ENCODE data around the gene EFNA2. TPM values are rescaled to one million over a fixed set of nuclear protein-coding genes. Genes with fewer than 3 reads are reported as not detected.
"Not testable (repeated sequence)": the region's sequence is repeated elsewhere in the genome, so short reads cannot be mapped to it uniquely, and the experiment has no call there.

The EFNA2 gene
- total and polyA plus RNA-seq, 4 experiments from 2014 or later: not detected

DNA sequence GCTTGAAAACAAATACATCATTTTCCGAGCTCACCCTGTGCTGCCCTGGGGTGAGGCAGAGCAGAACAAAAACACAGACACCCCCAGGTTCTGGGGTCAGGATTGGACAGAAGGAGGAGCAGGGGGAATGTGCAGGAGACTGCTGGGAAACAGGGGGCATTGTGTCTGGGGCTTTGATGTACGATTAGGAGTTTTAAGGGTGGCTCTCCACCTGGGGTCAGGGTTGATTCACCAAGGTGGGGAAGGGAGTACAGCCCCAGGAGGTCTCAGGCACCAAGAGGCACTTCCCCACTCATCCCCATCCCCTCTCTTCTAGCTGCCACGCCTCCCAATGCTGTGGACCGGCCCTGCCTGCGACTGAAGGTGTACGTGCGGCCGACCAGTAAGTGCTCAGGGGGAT, 12.6 kb downstream of the EFNA2 start:
- H3K36me3 Mint-ChIP-seq: no peaks in the 10 kb centered on the region
- H3K9me3 Mint-ChIP-seq: no peaks in the 10 kb centered on the region
- intact Hi-C loops (cut with micrococcal nuclease): loop anchor here (10.0 kb wide), 1 partner anchor 47 kb away; no protein-coding TSS in a partner anchor
- peak overlapping the region in 1 of 7 donors; percentile 33 for H3K27ac Mint-ChIP-seq
- CTCF ChIA-PET (ENCODE audit: partially characterized antibody): no interaction called here
- peaks cover 6% of the 10 kb centered on the region for H3K27me3 ChIP-seq (ENCODE audit: insufficient read depth, low read length)
- H3K27ac ChIP-seq (ENCODE audit: low read depth, low read length): no peak overlapping the region
- H3K4me1 ChIP-seq (ENCODE audit: insufficient read depth, low read length): peaks cover 6% of the 10 kb centered on the region
- DNase-seq: no peak
- POLR2A ChIA-PET (ENCODE audit: partially characterized antibody): no interaction called here
- H3K4me3 ChIP-seq (ENCODE audit: low read length in 2 of 2): no peak overlapping the region
- no peaks in the 10 kb centered on the region for H3K4me1 Mint-ChIP-seq
- peaks cover 5 to 9% of the 10 kb centered on the region in 2 donors for H3K27me3 Mint-ChIP-seq
- no peaks in the 10 kb centered on the region for H3K9me3 ChIP-seq (ENCODE audit: control insufficient read depth in 1 of 2, low read length in 2 of 2)
- no peaks in the 10 kb centered on the region for H3K36me3 ChIP-seq (ENCODE audit: insufficient read depth, low read length)
- no peak overlapping the region for H3K4me3 Mint-ChIP-seq

DNA sequence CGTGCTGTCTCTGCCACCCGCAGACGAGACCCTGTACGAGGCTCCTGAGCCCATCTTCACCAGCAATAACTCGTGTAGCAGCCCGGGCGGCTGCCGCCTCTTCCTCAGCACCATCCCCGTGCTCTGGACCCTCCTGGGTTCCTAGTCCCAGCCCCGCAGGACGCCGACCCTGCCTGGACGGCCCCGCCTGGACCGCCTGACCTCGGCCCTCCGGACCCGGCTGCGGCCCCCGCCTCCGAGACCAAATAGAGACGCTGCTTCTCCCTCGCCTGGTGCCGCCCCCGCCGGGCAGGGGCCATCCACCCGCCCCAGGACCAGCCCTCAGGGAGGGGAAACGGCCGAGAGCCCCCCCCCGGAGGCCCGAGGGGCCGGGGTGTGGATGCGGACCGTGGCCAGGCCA, 14.1 kb downstream of the EFNA2 start:
- ChIA-PET POLR2A (ENCODE audit: partially characterized antibody) (no interaction called here), CTCF (ENCODE audit: partially characterized antibody) (no interaction called here)
- Mint-ChIP-seq H3K27ac (no peak overlapping the region), H3K4me1 (no peaks in the 10 kb centered on the region), H3K27me3 (peaks cover 0 to 6% of the 10 kb centered on the region in 2 donors), H3K36me3 (no peaks in the 10 kb centered on the region), H3K9me3 (no peaks in the 10 kb centered on the region), H3K4me3 (no peak overlapping the region)
- no peaks in the 10 kb centered on the region for H3K9me3 ChIP-seq (ENCODE audit: control insufficient read depth in 1 of 2, low read length in 2 of 2)
- no peaks in the 10 kb centered on the region for H3K36me3 ChIP-seq (ENCODE audit: insufficient read depth, low read length)
- no peak overlapping the region for H3K27ac ChIP-seq (ENCODE audit: low read depth, low read length)
- no peak for DNase-seq
- peaks cover 6% of the 10 kb centered on the region for H3K4me1 ChIP-seq (ENCODE audit: insufficient read depth, low read length)
- intact Hi-C loops (cut with micrococcal nuclease): loop anchor here (10.0 kb wide), 1 partner anchor 45 kb away; no protein-coding TSS in a partner anchor
- no peak overlapping the region for H3K4me3 ChIP-seq (ENCODE audit: low read length in 2 of 2)
- H3K27me3 ChIP-seq (ENCODE audit: insufficient read depth, low read length): peaks cover 5% of the 10 kb centered on the region

DNA sequence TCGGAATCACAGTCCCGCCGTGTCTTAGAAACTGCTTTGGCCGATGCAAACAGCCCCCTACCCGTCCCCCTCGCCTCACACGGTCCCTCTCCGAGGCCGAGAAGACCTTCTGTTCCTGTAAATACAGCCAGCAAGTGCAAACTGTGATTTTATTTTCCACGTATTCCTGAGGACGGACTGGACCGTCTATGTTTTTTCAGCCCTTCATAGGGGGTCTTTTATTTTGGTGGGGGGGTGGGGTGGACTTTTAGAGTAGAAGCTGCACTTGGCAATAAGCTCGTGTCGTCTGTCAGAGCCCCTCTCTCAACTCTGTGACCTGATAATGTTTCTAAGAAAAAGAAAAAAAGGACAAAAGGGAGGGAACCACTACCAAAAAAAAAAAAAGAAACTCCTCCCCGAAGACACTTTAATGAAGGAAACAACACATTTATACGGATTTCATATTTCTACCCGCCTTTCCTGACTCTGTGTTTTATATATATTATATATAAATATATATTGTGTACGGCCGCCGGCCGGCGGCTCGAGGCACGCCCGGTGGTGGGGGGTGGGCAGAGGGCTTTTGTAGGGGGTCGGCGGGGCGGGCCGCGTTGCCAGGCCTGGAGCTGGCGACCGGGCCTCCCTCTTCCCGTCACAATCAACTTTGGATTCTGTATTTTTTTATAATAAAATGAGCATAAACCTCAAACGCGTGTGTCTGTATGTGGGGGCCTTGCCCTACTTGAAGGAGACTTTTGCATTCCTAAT, 15.2 kb downstream of the EFNA2 start:
- no peaks in the 10 kb centered on the region for H3K4me1 Mint-ChIP-seq
- H3K27ac Mint-ChIP-seq: no peak overlapping the region
- H3K9me3 Mint-ChIP-seq: no peaks in the 10 kb centered on the region
- ChIA-PET CTCF (ENCODE audit: partially characterized antibody) (no interaction called here), POLR2A (ENCODE audit: partially characterized antibody) (no interaction called here)
- H3K4me3 Mint-ChIP-seq: no peak overlapping the region
- Histone ChIP-seq H3K36me3 (ENCODE audit: insufficient read depth, low read length) (no peaks in the 10 kb centered on the region), H3K27me3 (ENCODE audit: insufficient read depth, low read length) (no peaks in the 10 kb centered on the region), H3K27ac (ENCODE audit: low read depth, low read length) (no peak overlapping the region), H3K4me3 (ENCODE audit: low read length in 2 of 2) (no peak overlapping the region), H3K9me3 (ENCODE audit: control insufficient read depth in 1 of 2, low read length in 2 of 2) (no peaks in the 10 kb centered on the region), H3K4me1 (ENCODE audit: insufficient read depth, low read length) (no peaks in the 10 kb centered on the region)
- no peak for DNase-seq
- intact Hi-C loops (cut with micrococcal nuclease): no loop called here
- H3K36me3 Mint-ChIP-seq: no peaks in the 10 kb centered on the region
- peaks cover 0 to 5% of the 10 kb centered on the region in 2 donors for H3K27me3 Mint-ChIP-seq

DNA sequence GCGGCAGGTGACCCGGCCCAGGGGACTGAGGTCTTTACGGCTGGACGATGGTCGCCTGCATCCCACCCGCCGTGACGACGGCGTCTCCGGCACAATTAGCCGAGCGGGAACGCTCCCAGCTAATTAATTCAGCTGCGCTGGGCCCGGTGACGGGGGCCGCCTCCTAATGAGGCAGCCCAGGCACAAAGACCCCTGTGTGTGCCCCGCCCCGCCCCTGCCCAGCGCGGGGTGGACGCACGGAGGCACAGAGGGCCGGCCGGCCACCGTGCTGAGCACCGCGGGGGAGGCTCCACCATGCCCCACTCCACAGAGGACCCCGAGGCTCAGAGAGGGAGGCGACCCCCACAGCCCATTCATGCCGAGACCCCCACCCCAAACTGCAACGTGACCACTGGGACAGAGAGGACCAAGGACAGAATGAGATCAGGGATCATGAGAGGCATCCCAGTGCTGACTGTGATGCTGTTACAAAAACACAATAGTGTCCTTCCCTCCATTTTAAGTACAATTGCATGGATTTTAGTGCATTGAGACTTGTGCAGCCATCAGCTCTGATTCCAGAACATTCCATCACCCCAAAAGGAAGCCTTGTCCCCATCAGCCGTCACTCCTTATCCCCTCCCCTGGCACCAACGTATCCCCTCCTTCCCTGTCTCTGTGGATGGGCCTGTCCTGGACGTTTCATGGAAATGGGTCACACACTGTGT, 17.0 kb downstream of the EFNA2 start:
- peaks cover 0 to 2% of the 10 kb centered on the region in 2 donors for H3K27me3 Mint-ChIP-seq
- H3K27me3 ChIP-seq (ENCODE audit: insufficient read depth, low read length): no peaks in the 10 kb centered on the region
- no peak overlapping the region for H3K4me3 ChIP-seq (ENCODE audit: low read length in 2 of 2)
- H3K4me1 ChIP-seq (ENCODE audit: insufficient read depth, low read length): no peaks in the 10 kb centered on the region
- H3K27ac Mint-ChIP-seq: no peak overlapping the region
- intact Hi-C loops (cut with micrococcal nuclease): no loop called here
- H3K36me3 ChIP-seq (ENCODE audit: insufficient read depth, low read length): no peaks in the 10 kb centered on the region
- H3K4me3 Mint-ChIP-seq: no peak overlapping the region
- ChIA-PET POLR2A (ENCODE audit: partially characterized antibody) (no interaction called here), CTCF (ENCODE audit: partially characterized antibody) (no interaction called here)
- no peaks in the 10 kb centered on the region for H3K9me3 ChIP-seq (ENCODE audit: control insufficient read depth in 1 of 2, low read length in 2 of 2)
- no peaks in the 10 kb centered on the region for H3K36me3 Mint-ChIP-seq
- DNase-seq: no peak
- H3K9me3 Mint-ChIP-seq: no peaks in the 10 kb centered on the region
- H3K4me1 Mint-ChIP-seq: no peaks in the 10 kb centered on the region
- H3K27ac ChIP-seq (ENCODE audit: low read depth, low read length): no peak overlapping the region

DNA sequence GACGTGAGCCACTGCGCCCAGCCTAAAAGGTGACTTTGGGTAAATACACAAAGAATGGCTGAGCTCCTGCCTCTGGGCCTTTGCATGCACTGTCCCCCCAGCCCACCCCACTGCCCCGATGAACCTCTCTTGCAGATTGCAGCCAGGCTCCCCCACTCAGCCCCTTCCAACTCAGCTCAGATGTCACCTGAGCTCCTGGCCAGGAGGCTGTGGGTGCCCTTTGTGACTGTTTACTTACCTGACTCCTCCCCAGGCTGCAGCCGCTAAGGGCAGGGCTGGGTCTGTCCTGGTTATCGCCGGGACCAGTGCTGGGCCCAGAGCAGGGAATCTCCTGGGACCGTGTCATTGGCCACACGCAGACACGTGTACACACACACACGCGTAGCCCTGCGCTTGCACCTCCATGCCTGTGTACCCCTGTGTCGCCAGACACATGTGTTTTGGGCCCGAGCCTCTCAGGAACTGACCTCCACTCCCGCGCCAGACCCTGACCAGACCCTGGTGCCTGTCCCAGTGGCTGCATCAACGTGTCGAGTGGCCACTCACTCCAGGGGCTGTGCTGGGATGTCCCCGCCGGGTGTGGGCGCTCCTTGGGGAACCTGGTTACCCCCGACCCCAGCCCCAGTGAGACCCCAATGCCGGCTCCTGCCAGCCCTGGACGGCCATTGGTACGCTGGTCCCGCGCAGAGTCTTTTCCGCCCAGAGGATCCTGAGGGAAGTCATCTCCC, 18.7 kb downstream of the EFNA2 start:
- no peaks in the 10 kb centered on the region for H3K4me1 Mint-ChIP-seq
- no peak overlapping the region for H3K27ac Mint-ChIP-seq
- Histone ChIP-seq H3K27me3 (ENCODE audit: insufficient read depth, low read length) (no peaks in the 10 kb centered on the region), H3K27ac (ENCODE audit: low read depth, low read length) (no peak overlapping the region), H3K36me3 (ENCODE audit: insufficient read depth, low read length) (no peaks in the 10 kb centered on the region), H3K4me1 (ENCODE audit: insufficient read depth, low read length) (no peaks in the 10 kb centered on the region), H3K4me3 (ENCODE audit: low read length in 2 of 2) (no peak overlapping the region), H3K9me3 (ENCODE audit: control insufficient read depth in 1 of 2, low read length in 2 of 2) (no peaks in the 10 kb centered on the region)
- no peak for DNase-seq
- no peaks in the 10 kb centered on the region for H3K36me3 Mint-ChIP-seq
- ChIA-PET POLR2A (ENCODE audit: partially characterized antibody) (no interaction called here), CTCF (ENCODE audit: partially characterized antibody) (no interaction called here)
- no peaks in the 10 kb centered on the region for H3K27me3 Mint-ChIP-seq
- H3K9me3 Mint-ChIP-seq: no peaks in the 10 kb centered on the region
- intact Hi-C loops (cut with micrococcal nuclease): no loop called here
- H3K4me3 Mint-ChIP-seq: no peak overlapping the region

DNA sequence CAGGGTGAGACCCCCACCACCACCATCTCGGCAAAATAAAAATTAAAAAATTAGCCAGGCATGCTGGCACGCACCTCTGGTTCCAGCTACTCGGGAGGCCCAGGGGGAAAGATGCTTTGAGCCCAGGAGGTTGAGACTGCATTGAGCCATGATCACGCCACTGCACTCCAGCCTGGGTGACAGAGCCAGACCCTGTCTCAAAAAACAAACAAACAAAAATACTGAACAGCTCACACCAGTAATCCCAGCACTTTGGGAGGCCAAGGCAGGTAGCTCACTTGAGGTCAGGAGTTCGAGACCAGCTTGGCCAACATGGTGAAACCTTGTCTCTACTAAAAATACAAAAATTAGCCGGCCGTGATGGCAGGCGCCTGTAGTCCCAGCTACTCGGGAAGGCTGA, 19.7 kb downstream of the EFNA2 start:
- H3K27ac ChIP-seq (ENCODE audit: low read depth, low read length); H3K27ac Mint-ChIP-seq; H3K36me3 ChIP-seq (ENCODE audit: insufficient read depth, low read length); H3K36me3 Mint-ChIP-seq; H3K4me1 ChIP-seq (ENCODE audit: insufficient read depth, low read length); H3K27me3 ChIP-seq (ENCODE audit: insufficient read depth, low read length); H3K27me3 Mint-ChIP-seq; POLR2A ChIA-PET (ENCODE audit: partially characterized antibody); H3K4me3 Mint-ChIP-seq; DNase-seq; H3K4me3 ChIP-seq (ENCODE audit: low read length in 2 of 2); intact Hi-C loops (cut with micrococcal nuclease); H3K9me3 ChIP-seq (ENCODE audit: control insufficient read depth in 1 of 2, low read length in 2 of 2); CTCF ChIA-PET (ENCODE audit: partially characterized antibody); H3K4me1 Mint-ChIP-seq; H3K9me3 Mint-ChIP-seq: not testable (repeated sequence)

DNA sequence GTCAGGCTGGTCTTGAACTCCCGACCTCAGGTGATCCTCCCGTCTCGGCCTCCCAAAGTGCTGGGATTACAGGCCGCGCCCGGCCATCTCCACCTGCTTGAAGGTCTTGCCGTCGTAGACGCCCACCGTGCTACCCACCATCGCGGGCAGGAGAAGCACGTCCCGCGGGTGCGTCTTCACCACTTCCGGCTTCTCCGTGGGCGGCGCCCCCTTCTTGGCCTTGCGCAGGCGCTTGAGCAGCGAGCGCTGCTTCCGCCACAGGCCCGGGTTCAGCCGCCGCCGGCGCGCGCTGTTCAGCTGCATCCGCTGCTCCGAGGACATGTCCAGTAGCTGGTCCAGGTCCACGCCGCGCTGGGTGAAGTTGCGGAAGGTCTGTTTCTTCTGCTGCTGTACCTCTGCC, 21.6 kb downstream of the EFNA2 start:
- Mint-ChIP-seq H3K36me3 (no peaks in the 10 kb centered on the region), H3K27ac (peak overlapping the region in 1 of 7 donors; percentile 4), H3K4me1 (no peaks in the 10 kb centered on the region), H3K9me3 (no peaks in the 10 kb centered on the region), H3K27me3 (no peaks in the 10 kb centered on the region), H3K4me3 (no peak overlapping the region)
- ChIA-PET POLR2A (ENCODE audit: partially characterized antibody) (no interaction called here), CTCF (ENCODE audit: partially characterized antibody) (no interaction called here)
- no peak for DNase-seq
- intact Hi-C loops (cut with micrococcal nuclease): no loop called here
- Histone ChIP-seq H3K4me1 (ENCODE audit: insufficient read depth, low read length) (no peaks in the 10 kb centered on the region), H3K9me3 (ENCODE audit: control insufficient read depth in 1 of 2, low read length in 2 of 2) (no peaks in the 10 kb centered on the region), H3K4me3 (ENCODE audit: low read length in 2 of 2) (no peak overlapping the region), H3K27me3 (ENCODE audit: insufficient read depth, low read length) (no peaks in the 10 kb centered on the region), H3K27ac (ENCODE audit: low read depth, low read length) (no peak overlapping the region), H3K36me3 (ENCODE audit: insufficient read depth, low read length) (no peaks in the 10 kb centered on the region)
